ENCODE data around the gene FAR1.
"Not testable (repeated sequence)": the region's sequence is repeated elsewhere in the genome, so short reads cannot be mapped to it uniquely, and the experiment has no call there.

Gene FAR1

DNA sequence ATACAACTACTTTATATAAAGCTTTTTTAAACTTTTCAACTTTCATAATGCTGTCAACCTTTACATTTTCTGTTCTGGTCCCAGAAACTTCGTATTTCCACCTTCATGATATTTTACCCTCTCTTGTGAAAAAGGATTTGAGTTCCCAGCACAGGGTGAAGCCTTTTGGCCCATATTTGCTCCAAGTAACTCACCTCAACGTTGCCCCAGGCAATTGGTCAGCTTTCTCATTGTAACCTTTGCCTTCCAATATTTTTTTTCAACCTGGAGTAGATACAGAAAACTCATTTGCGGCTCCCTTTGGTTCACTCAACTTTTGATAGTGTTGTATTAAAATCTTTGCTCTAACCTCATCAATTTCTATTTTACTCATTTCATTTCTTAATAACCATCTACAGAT, 21.1 kb upstream of the FAR1 start:
- H3K9ac ChIP-seq (ENCODE audit: low read depth, low read length): no peak overlapping the region
- no peaks in the 10 kb centered on the region for H3K27me3 ChIP-seq (ENCODE audit: control insufficient read depth, insufficient read depth, low read length)
- no peak overlapping the region for H3K27ac ChIP-seq (ENCODE audit: low read depth, low read length)
- H3K9me3 ChIP-seq (ENCODE audit: control insufficient read depth, insufficient read depth, low read length): peaks cover 3% of the 10 kb centered on the region; the same call in 1 of the 2 replicates
- no peaks in the 10 kb centered on the region for H3K36me3 ChIP-seq (ENCODE audit: control insufficient read depth, insufficient read depth, low read length)
- no peak overlapping the region for H3K4me3 ChIP-seq (ENCODE audit: low read depth, low read length)
- no peaks in the 10 kb centered on the region for H3K4me1 ChIP-seq (ENCODE audit: control insufficient read depth, insufficient read depth, low read length)

DNA sequence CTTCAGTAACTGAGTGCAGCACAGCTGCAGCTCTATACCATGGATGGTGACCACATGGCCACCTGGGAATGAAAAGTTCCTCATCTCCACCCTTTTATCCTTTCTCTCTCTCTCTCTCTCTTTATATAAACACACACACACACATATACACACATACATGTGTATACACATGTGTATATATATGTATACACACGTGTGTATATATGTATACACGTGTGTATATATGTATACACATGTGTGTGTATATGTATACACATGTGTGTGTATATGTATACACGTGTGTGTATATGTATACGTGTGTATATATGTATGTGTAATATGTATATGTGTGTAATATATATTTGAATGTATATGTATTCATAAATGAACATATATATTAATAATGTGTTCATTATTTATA, 18.8 kb upstream of the FAR1 start:
- H3K4me1 ChIP-seq (ENCODE audit: control insufficient read depth, insufficient read depth, low read length): no peaks in the 10 kb centered on the region

DNA sequence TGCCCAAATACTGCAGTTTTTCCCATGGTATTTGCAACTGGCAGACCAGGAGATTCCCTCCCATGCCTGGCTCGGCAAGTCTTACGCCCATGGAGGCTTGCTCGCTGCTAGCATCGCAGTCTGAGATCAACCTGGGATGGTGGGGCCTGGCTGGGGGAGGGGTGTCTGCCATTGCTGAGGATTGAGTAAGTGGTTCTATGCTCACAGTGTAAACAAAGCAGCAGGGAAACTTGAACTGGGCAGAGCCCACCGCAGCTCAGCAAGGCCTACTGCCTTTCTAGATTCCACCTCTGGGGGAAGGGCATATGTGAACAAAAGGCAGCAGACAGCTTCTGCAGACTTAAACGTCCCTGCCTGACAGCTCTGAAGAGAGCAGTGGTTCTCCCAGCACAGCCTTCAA, 17.0 kb upstream of the FAR1 start:
- not testable (repeated sequence) for H3K9ac ChIP-seq (ENCODE audit: low read depth, low read length); H3K36me3 ChIP-seq (ENCODE audit: control insufficient read depth, insufficient read depth, low read length); H3K9me3 ChIP-seq (ENCODE audit: control insufficient read depth, insufficient read depth, low read length); H3K27me3 ChIP-seq (ENCODE audit: control insufficient read depth, insufficient read depth, low read length); H3K4me1 ChIP-seq (ENCODE audit: control insufficient read depth, insufficient read depth, low read length); H3K27ac ChIP-seq (ENCODE audit: low read depth, low read length); H3K4me3 ChIP-seq (ENCODE audit: low read depth, low read length)

More for the DNA sequence above, 18.8 kb upstream of the FAR1 start:
- Histone ChIP-seq H3K9me3 (ENCODE audit: control insufficient read depth, insufficient read depth, low read length) (peaks cover 3% of the 10 kb centered on the region; the same call in 1 of the 2 replicates), H3K27ac (ENCODE audit: low read depth, low read length) (no peak overlapping the region), H3K9ac (ENCODE audit: low read depth, low read length) (no peak overlapping the region), H3K4me3 (ENCODE audit: low read depth, low read length) (no peak overlapping the region), H3K36me3 (ENCODE audit: control insufficient read depth, insufficient read depth, low read length) (no peaks in the 10 kb centered on the region), H3K27me3 (ENCODE audit: control insufficient read depth, insufficient read depth, low read length) (no peaks in the 10 kb centered on the region)

DNA sequence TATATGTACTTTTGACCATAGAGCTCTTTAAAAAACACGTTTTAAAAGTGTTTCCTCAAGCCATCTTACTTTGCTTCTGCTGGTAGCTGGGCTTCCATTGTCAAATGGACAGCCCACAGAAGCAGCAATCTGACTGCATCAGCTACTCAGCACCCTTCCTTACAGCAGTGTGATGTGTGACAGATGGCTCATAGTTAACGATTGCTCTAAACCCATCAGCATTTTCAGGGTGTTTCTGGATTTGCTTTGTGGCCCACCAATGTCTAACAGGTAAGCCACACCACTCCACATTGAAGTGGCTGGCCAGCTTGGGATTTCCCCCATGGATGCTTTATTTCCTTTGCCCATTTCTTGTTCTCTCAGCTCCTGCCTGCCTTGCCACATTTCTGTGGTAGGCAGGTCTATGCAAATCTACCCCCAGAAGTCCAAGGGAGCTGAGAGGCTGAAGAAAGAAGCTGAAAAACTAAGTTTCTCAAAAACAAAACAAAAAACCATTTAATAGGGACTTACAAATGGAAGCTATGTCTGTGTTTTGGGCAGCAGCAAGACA, 7.3 kb upstream of the FAR1 start:
- H3K27ac ChIP-seq (ENCODE audit: low read depth, low read length): no peak overlapping the region
- H3K9ac ChIP-seq (ENCODE audit: low read depth, low read length): no peak overlapping the region
- no peaks in the 10 kb centered on the region for H3K27me3 ChIP-seq (ENCODE audit: control insufficient read depth, insufficient read depth, low read length)
- H3K4me1 ChIP-seq (ENCODE audit: control insufficient read depth, insufficient read depth, low read length): no peaks in the 10 kb centered on the region
- no peaks in the 10 kb centered on the region for H3K36me3 ChIP-seq (ENCODE audit: control insufficient read depth, insufficient read depth, low read length)
- no peak overlapping the region for H3K4me3 ChIP-seq (ENCODE audit: low read depth, low read length)
- peaks cover 20% of the 10 kb centered on the region; the same call in 1 of the 2 replicates for H3K9me3 ChIP-seq (ENCODE audit: control insufficient read depth, insufficient read depth, low read length)

- no peak overlapping the region for H3K9ac ChIP-seq (ENCODE audit: low read depth, low read length)
- H3K27me3 ChIP-seq (ENCODE audit: control insufficient read depth, insufficient read depth, low read length): no peaks in the 10 kb centered on the region
- H3K36me3 ChIP-seq (ENCODE audit: control insufficient read depth, insufficient read depth, low read length): no peaks in the 10 kb centered on the region
- peaks cover 5% of the 10 kb centered on the region for H3K4me1 ChIP-seq (ENCODE audit: control insufficient read depth, insufficient read depth, low read length)
- no peak overlapping the region for H3K27ac ChIP-seq (ENCODE audit: low read depth, low read length)
- H3K9me3 ChIP-seq (ENCODE audit: control insufficient read depth, insufficient read depth, low read length): peaks cover 15% of the 10 kb centered on the region; the same call in 1 of the 2 replicates
- no peak overlapping the region for H3K4me3 ChIP-seq (ENCODE audit: low read depth, low read length)
Measured at GRCh38 chr11:13663631-13664071, 4.8 kb upstream of the FAR1 start.

GRCh38 chr11:13664351-13664750, 4.1 kb upstream of the FAR1 start:
- Histone ChIP-seq H3K27ac (ENCODE audit: low read depth, low read length) (no peak overlapping the region), H3K4me3 (ENCODE audit: low read depth, low read length) (no peak overlapping the region), H3K4me1 (ENCODE audit: control insufficient read depth, insufficient read depth, low read length) (peaks cover 5% of the 10 kb centered on the region), H3K27me3 (ENCODE audit: control insufficient read depth, insufficient read depth, low read length) (no peaks in the 10 kb centered on the region), H3K9me3 (ENCODE audit: control insufficient read depth, insufficient read depth, low read length) (peaks cover 8% of the 10 kb centered on the region; the same call in 1 of the 2 replicates), H3K9ac (ENCODE audit: low read depth, low read length) (no peak overlapping the region), H3K36me3 (ENCODE audit: control insufficient read depth, insufficient read depth, low read length) (no peaks in the 10 kb centered on the region)

DNA sequence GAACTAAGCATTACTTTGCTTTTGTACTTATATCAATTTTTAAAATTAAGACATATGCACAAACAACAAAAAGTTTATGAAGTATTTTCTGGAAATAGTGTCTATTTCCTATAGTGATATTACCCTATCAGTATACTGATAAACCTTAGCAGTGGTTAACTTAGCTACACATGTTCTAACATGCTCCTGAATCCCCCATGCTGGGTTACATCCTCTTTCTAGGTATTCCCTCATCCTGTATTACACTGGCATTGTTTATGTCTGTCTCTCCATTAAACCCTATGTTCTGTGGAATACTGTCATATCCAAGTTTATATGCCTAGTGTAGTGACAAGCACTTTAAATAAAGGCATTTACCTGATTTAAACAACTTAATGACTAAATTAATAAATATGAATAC, 1.8 kb upstream of the FAR1 start:
- H3K9me3 ChIP-seq (ENCODE audit: control insufficient read depth, insufficient read depth, low read length): no peaks in the 10 kb centered on the region

DNA sequence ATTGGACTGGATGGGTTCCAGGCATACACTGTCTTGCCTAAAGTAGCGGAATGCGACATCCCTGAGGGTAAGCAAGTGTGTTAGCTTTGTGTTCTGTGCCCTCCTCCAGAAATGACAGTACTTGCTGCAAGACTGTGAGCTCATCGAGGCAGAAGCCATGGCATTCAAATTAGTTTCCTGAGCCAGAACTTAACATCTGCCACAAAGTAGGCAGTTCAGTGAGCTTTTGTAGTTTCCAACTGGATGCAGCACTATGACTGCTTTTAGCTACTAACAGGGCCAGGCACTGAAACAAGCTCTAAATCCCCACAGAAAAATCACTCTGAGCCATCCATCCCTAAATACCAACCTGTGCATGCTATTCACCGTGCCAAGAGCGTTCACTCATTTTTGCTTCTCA, 1.2 kb upstream of the FAR1 start:
- Histone ChIP-seq H3K36me3 (ENCODE audit: control insufficient read depth, insufficient read depth, low read length) (no peaks in the 10 kb centered on the region), H3K9ac (ENCODE audit: low read depth, low read length) (no peak overlapping the region), H3K27ac (ENCODE audit: low read depth, low read length) (no peak overlapping the region), H3K9me3 (ENCODE audit: control insufficient read depth, insufficient read depth, low read length) (no peaks in the 10 kb centered on the region), H3K4me1 (ENCODE audit: control insufficient read depth, insufficient read depth, low read length) (peaks cover 6% of the 10 kb centered on the region), H3K27me3 (ENCODE audit: control insufficient read depth, insufficient read depth, low read length) (no peaks in the 10 kb centered on the region), H3K4me3 (ENCODE audit: low read depth, low read length) (peak overlapping the region; percentile 89)

More for the DNA sequence above, 1.8 kb upstream of the FAR1 start:
- no peak overlapping the region for H3K4me3 ChIP-seq (ENCODE audit: low read depth, low read length)
- H3K9ac ChIP-seq (ENCODE audit: low read depth, low read length): no peak overlapping the region
- no peak overlapping the region for H3K27ac ChIP-seq (ENCODE audit: low read depth, low read length)
- H3K36me3 ChIP-seq (ENCODE audit: control insufficient read depth, insufficient read depth, low read length): no peaks in the 10 kb centered on the region
- no peaks in the 10 kb centered on the region for H3K27me3 ChIP-seq (ENCODE audit: control insufficient read depth, insufficient read depth, low read length)
- H3K4me1 ChIP-seq (ENCODE audit: control insufficient read depth, insufficient read depth, low read length): peaks cover 5% of the 10 kb centered on the region

- Histone ChIP-seq H3K4me3 (ENCODE audit: low read depth, low read length) (peak overlapping the region; percentile 89), H3K27ac (ENCODE audit: low read depth, low read length) (peak overlapping the region; percentile 40), H3K27me3 (ENCODE audit: control insufficient read depth, insufficient read depth, low read length) (no peaks in the 10 kb centered on the region), H3K9ac (ENCODE audit: low read depth, low read length) (peak overlapping the region; percentile 75), H3K4me1 (ENCODE audit: control insufficient read depth, insufficient read depth, low read length) (peaks cover 11% of the 10 kb centered on the region), H3K9me3 (ENCODE audit: control insufficient read depth, insufficient read depth, low read length) (no peaks in the 10 kb centered on the region), H3K36me3 (ENCODE audit: control insufficient read depth, insufficient read depth, low read length) (no peaks in the 10 kb centered on the region)
Measured at GRCh38 chr11:13667795-13668101, 720 bp upstream of the FAR1 start.

DNA sequence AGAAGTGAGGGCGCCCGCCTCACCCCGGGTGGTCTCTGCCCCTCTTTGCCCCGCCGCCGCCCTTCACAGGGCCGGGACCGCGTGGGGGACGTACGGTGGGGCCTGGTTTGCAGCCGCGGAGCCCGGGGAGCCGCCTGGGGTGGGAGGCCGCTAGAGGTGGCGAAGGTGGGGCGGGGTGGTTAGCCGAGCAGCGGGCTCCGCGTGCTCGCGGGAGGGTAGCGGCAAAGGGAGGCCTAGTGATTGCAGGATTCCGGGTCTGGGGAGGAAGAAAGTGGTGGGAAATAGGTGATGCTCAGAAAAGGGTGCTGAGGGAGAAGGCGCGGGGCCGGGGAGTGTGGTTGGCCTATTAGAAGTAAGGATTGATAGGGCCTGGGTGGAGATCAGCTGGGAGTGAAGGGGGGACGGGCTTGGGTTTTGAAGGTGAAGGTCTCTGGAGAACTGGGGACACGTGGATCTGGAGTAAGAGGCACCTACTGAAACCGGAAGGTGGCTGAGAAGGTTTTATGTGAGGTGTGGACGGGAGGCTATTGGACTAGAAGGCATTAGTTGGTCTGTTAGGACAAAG, 571 bp downstream of the FAR1 start:
- H3K27me3 ChIP-seq (ENCODE audit: control insufficient read depth, insufficient read depth, low read length): no peaks in the 10 kb centered on the region
- peak overlapping the region; percentile 89 for H3K4me3 ChIP-seq (ENCODE audit: low read depth, low read length)

GRCh38 chr11:13669544-13670488, 1.3 kb downstream of the FAR1 start:
- Histone ChIP-seq H3K4me3 (ENCODE audit: low read depth, low read length) (peak overlapping the region; percentile 89), H3K9me3 (ENCODE audit: control insufficient read depth, insufficient read depth, low read length) (no peaks in the 10 kb centered on the region), H3K4me1 (ENCODE audit: control insufficient read depth, insufficient read depth, low read length) (peaks cover 14% of the 10 kb centered on the region), H3K36me3 (ENCODE audit: control insufficient read depth, insufficient read depth, low read length) (no peaks in the 10 kb centered on the region), H3K27me3 (ENCODE audit: control insufficient read depth, insufficient read depth, low read length) (no peaks in the 10 kb centered on the region), H3K9ac (ENCODE audit: low read depth, low read length) (peak overlapping the region; percentile 68), H3K27ac (ENCODE audit: low read depth, low read length) (no peak overlapping the region)

More for the DNA sequence above, 571 bp downstream of the FAR1 start:
- H3K36me3 ChIP-seq (ENCODE audit: control insufficient read depth, insufficient read depth, low read length): no peaks in the 10 kb centered on the region
- peak overlapping the region; percentile 88 for H3K27ac ChIP-seq (ENCODE audit: low read depth, low read length)
- peak overlapping the region; percentile 68 for H3K9ac ChIP-seq (ENCODE audit: low read depth, low read length)
- H3K4me1 ChIP-seq (ENCODE audit: control insufficient read depth, insufficient read depth, low read length): peaks cover 14% of the 10 kb centered on the region
- H3K9me3 ChIP-seq (ENCODE audit: control insufficient read depth, insufficient read depth, low read length): no peaks in the 10 kb centered on the region
